Measurements from ENCODE around the gene PIP5K1C.

DNA sequence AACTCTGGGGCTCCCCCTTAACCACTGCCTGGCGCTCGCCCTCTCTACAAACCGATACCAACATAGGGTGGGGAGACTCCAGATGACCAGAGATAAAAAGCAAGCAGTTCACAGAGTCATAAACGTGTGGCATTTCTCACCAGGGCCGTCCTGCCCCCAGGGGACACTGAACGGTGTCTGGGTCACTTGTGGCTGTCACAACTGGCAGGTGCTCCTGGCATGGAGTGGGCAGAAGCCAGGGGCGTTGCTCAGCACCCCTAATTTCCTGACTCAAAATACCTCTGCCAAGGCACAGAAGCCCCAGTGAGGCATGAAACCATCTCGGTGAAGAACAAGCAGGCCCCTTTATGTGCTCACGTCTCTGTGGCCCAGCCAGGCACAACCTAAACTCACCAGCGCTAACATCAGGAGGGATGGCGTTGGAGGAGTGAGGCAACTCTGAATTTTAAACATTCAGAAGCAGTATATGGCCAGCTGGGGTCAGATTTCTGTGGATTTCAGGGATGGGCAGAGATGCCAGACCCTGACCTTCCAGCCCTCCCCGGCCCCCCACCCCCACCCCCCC lies 1.8 kb downstream of the PIP5K1C start:
- TF ChIP-seq, protein P1, sequence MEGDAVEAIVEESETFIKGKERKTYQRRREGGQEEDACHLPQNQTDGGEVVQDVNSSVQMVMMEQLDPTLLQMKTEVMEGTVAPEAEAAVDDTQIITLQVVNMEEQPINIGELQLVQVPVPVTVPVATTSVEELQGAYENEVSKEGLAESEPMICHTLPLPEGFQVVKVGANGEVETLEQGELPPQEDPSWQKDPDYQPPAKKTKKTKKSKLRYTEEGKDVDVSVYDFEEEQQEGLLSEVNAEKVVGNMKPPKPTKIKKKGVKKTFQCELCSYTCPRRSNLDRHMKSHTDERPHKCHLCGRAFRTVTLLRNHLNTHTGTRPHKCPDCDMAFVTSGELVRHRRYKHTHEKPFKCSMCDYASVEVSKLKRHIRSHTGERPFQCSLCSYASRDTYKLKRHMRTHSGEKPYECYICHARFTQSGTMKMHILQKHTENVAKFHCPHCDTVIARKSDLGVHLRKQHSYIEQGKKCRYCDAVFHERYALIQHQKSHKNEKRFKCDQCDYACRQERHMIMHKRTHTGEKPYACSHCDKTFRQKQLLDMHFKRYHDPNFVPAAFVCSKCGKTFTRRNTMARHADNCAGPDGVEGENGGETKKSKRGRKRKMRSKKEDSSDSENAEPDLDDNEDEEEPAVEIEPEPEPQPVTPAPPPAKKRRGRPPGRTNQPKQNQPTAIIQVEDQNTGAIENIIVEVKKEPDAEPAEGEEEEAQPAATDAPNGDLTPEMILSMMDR (IDR thresholded peaks at IDR 0.05 in 2 of 3, conservative IDR thresholded peaks at IDR 0.05 in 1 of 3; ENCODE audit: borderline replicate concordance in 1 of 3, insufficient read depth in 1 of 3, low read depth in 2 of 3, low read length in 2 of 3), result no peak
- no peak for TF ChIP-seq SP1 (IDR thresholded peaks at IDR 0.05; ENCODE audit: low read depth)
- TF ChIP-seq POLR2A (IDR thresholded peaks at IDR 0.05; ENCODE audit: borderline replicate concordance, extremely low read depth, insufficient read depth, insufficient read length), result no peak
- no peak for TF ChIP-seq ZNF274 (IDR thresholded peaks at IDR 0.05; ENCODE audit: low read depth, low read length)
- no peak for TF ChIP-seq REST (IDR thresholded peaks at IDR 0.05; ENCODE audit: low read depth)
- TF ChIP-seq EZH2phosphoT487 (IDR thresholded peaks at IDR 0.05; ENCODE audit: borderline replicate concordance), result no peak
- TF ChIP-seq EZH2 (IDR thresholded peaks at IDR 0.05), result no peak
